Mesenchymal stem cell (in vitro differentiated cells and primary cell): ENCODE results near the gene IDNK. TPM values are rescaled to one million over a fixed set of nuclear protein-coding genes. Genes with fewer than 3 reads are reported as not detected.

Experiments used
- DNase-seq: peaks from one replicate; pipeline ENCODE4 v3.0.0-alpha.2; 2013
- H2AFZ ChIP-seq: one replicate; pipeline ENCODE4 v1.6.1; 2013; ENCODE audit warnings: low read depth, mild to moderate bottlenecking, control low read depth, inconsistent platforms, low read length, moderate library complexity
- H2AK5ac ChIP-seq: 2 replicates; pipeline ENCODE4 v1.6.1; 2013; ENCODE audit warnings: low read length, moderate library complexity, mild to moderate bottlenecking, inconsistent platforms; ENCODE audit not compliant: severe bottlenecking
- H2BK120ac ChIP-seq: one replicate; pipeline ENCODE4 v1.6.1; 2013; ENCODE audit warnings: low read depth, mild to moderate bottlenecking, inconsistent platforms, low read length, moderate library complexity
- H2BK12ac ChIP-seq, 2 experiments: one replicate each; pipeline ENCODE4 v1.6.1; 2013; ENCODE audit warnings: inconsistent platforms in 2 of 2, low read length in 2 of 2, mild to moderate bottlenecking in 2 of 2, moderate library complexity in 2 of 2, control low read depth in 1 of 2
- H2BK15ac ChIP-seq: one replicate; pipeline ENCODE4 v1.6.1; 2013; ENCODE audit warnings: mild to moderate bottlenecking, low read depth, inconsistent platforms; ENCODE audit not compliant: poor library complexity, severe bottlenecking
- H2BK5ac ChIP-seq: 2 replicates; pipeline ENCODE4 v1.6.1; 2013; ENCODE audit warnings: low read depth, mild to moderate bottlenecking, low read length, control low read depth, inconsistent platforms; ENCODE audit not compliant: poor library complexity, severe bottlenecking
- H3K14ac ChIP-seq, 2 experiments: one replicate each; pipeline ENCODE4 v1.6.1; 2013; ENCODE audit warnings: inconsistent platforms in 2 of 2, low read length in 2 of 2, control low read depth in 1 of 2, mild to moderate bottlenecking in 1 of 2, moderate library complexity in 1 of 2
- H3K18ac ChIP-seq, 2 experiments: one replicate each; pipeline ENCODE4 v1.6.1; 2013; ENCODE audit warnings: inconsistent platforms in 2 of 2, low read length in 2 of 2, control low read depth in 1 of 2, low read depth in 1 of 2, mild to moderate bottlenecking in 1 of 2
- H3K23ac ChIP-seq, 2 experiments: one replicate each; pipeline ENCODE4 v1.6.1; 2013; ENCODE audit warnings: inconsistent platforms in 2 of 2, low read length in 2 of 2, mild to moderate bottlenecking in 2 of 2, moderate library complexity in 2 of 2, control low read depth in 1 of 2
- H3K27ac ChIP-seq: 2 replicates; pipeline ENCODE4 v1.5.1; 2013; ENCODE audit warnings: mild to moderate bottlenecking, moderate library complexity, low read length, control low read depth, inconsistent platforms; ENCODE audit not compliant: poor library complexity, severe bottlenecking
- H3K27me3 ChIP-seq, 2 experiments: 2 replicates each; pipeline versions ENCODE4 v1.6.1 to v1.7.0; 2013; ENCODE audit warnings: low read length in 2 of 2, mild to moderate bottlenecking in 2 of 2, moderate library complexity in 2 of 2, control low read depth in 1 of 2, inconsistent platforms in 1 of 2; ENCODE audit not compliant: control insufficient read depth in 1 of 2, insufficient read depth in 1 of 2
- H3K36me3 ChIP-seq, 2 experiments: 2 replicates each; pipeline versions ENCODE4 v1.6.1 to v1.7.0; 2013; ENCODE audit warnings: low read length in 2 of 2, control low read depth in 1 of 2, inconsistent platforms in 1 of 2, low read depth in 1 of 2, mild to moderate bottlenecking in 1 of 2; ENCODE audit not compliant: insufficient read depth in 2 of 2, control insufficient read depth in 1 of 2
- H3K4ac ChIP-seq, 2 experiments: one replicate each; pipeline ENCODE4 v1.6.1; 2013; ENCODE audit warnings: inconsistent platforms in 2 of 2, low read length in 2 of 2, mild to moderate bottlenecking in 2 of 2, moderate library complexity in 2 of 2, control low read depth in 1 of 2, low read depth in 1 of 2
- H3K4me1 ChIP-seq: 2 replicates; pipeline ENCODE4 v1.6.1; 2013; ENCODE audit warnings: low read depth, low read length, control low read depth; ENCODE audit not compliant: control insufficient read depth, insufficient read depth
- H3K4me2 ChIP-seq: 2 replicates; pipeline ENCODE4 v1.6.1; 2013; ENCODE audit warnings: low read length, mild to moderate bottlenecking, inconsistent platforms; ENCODE audit not compliant: poor library complexity, severe bottlenecking
- H3K4me3 ChIP-seq, 2 experiments: 2 replicates each; pipeline versions ENCODE4 v1.5.1 to v1.7.0; 2013; ENCODE audit warnings: low read length in 2 of 2, mild to moderate bottlenecking in 2 of 2, control low read depth in 1 of 2, low read depth in 1 of 2; ENCODE audit not compliant: insufficient read depth in 1 of 2
- H3K79me1 ChIP-seq: replicated peaks from 2 replicates; pipeline ENCODE4 v1.6.1; 2013; ENCODE audit warnings: mild to moderate bottlenecking, control low read depth, low read length, inconsistent platforms; ENCODE audit not compliant: poor library complexity, severe bottlenecking
- H3K9ac ChIP-seq: 2 replicates; pipeline ENCODE4 v1.7.0; 2013; ENCODE audit warnings: mild to moderate bottlenecking, low read length, moderate library complexity
- H3K9me3 ChIP-seq: 2 replicates; pipeline ENCODE4 v1.7.0; 2013; ENCODE audit warnings: mild to moderate bottlenecking, low read length; ENCODE audit not compliant: control insufficient read depth
- H4K8ac ChIP-seq: one replicate; pipeline ENCODE4 v1.6.1; 2013; ENCODE audit warnings: inconsistent platforms, mild to moderate bottlenecking, low read length, moderate library complexity
- H4K91ac ChIP-seq: one replicate; pipeline ENCODE4 v1.6.1; 2013; ENCODE audit warnings: mild to moderate bottlenecking, low read length, inconsistent platforms
- WGBS: methylation state at CpG from one replicate; pipeline ENCODE4 v1.1.7; 2013; ENCODE audit warnings: mixed read lengths; 5-methylcytosine and 5-hydroxymethylcytosine counted together
- polyA plus RNA-seq, 2 experiments: library from polyadenylated mRNA; stranded (reverse); fragments of 200-250 nt; gene quantifications; one replicate each; pipeline ENCODE4 v1.2.3, GENCODE V29; 2013

The IDNK gene
- 2.4 TPM for polyA plus RNA-seq (2013, experiment 1 of 2)
- 2.6 TPM for polyA plus RNA-seq (2013, experiment 2 of 2)

GRCh38 chr9:83622939-83623678 lies at the start of gene IDNK:
TSS of gene IDNK (plus strand) at chr9:83623143. CDS start at chr9:83623172, 29 bp downstream.
- Histone ChIP-seq H2BK15ac (peak within 1 kb of the TSS; percentile 78), H2BK12ac (no peak within 1 kb of the TSS), H3K9me3 (no peaks in the 10 kb centered on the region)

GRCh38 chr9:83574482-83574881 lies 48.5 kb upstream of the IDNK start:
- no peak overlapping the region for H3K18ac ChIP-seq
- H4K91ac ChIP-seq, result no peak overlapping the region
- no peaks in the 10 kb centered on the region for H3K4me1 ChIP-seq
- no peak overlapping the region for H3K4ac ChIP-seq
- no peak overlapping the region for H2BK12ac ChIP-seq
- no peak overlapping the region for H2AFZ ChIP-seq
- no peak overlapping the region for H3K27ac ChIP-seq
- H3K14ac ChIP-seq, result no peak overlapping the region
- no peak overlapping the region for H3K23ac ChIP-seq
- no peak overlapping the region for H3K4me2 ChIP-seq
- DNase-seq, result no peak
- H2BK120ac ChIP-seq, result no peak overlapping the region
- no peak overlapping the region for H4K8ac ChIP-seq
- H3K9me3 ChIP-seq, result peaks cover 14% of the 10 kb centered on the region
- H3K4me3 ChIP-seq, result no peak overlapping the region
- H2BK15ac ChIP-seq, result no peak overlapping the region
- no peak overlapping the region for H2AK5ac ChIP-seq
- H3K27me3 ChIP-seq, result no peaks in the 10 kb centered on the region
- no peaks in the 10 kb centered on the region for H3K79me1 ChIP-seq
- H2BK5ac ChIP-seq, result no peak overlapping the region
- WGBS, result no CpG with 5 or more reads among the region's 1 CpG
- no peaks in the 10 kb centered on the region for H3K36me3 ChIP-seq
- H3K9ac ChIP-seq, result no peak overlapping the region

More at GRCh38 chr9:83622939-83623678, at the start of gene IDNK:
- H3K4ac ChIP-seq, result peak within 1 kb of the TSS; percentile 24 to 61
- 1% methylated on average over 53 of the region's 79 CpGs for WGBS
- H3K4me3 ChIP-seq, result peak within 1 kb of the TSS; percentile 72 to 85
- peak within 1 kb of the TSS; percentile 40 for H2BK120ac ChIP-seq
- H4K91ac ChIP-seq, result peak within 1 kb of the TSS; percentile 27
- H3K4me1 ChIP-seq, result peaks cover 2% of the 10 kb centered on the region
- H3K4me2 ChIP-seq, result peak within 1 kb of the TSS; percentile 63
- peak within 1 kb of the TSS; percentile 90 for H4K8ac ChIP-seq
- H3K27me3 ChIP-seq, result peaks cover 0 to 5% of the 10 kb centered on the region in 2 experiments
- H2AK5ac ChIP-seq, result no peak within 1 kb of the TSS
- H3K23ac ChIP-seq, result no peak within 1 kb of the TSS
- H3K79me1 ChIP-seq, result peaks cover 1% of the 10 kb centered on the region
- H3K27ac ChIP-seq, result no peak within 1 kb of the TSS
- DNase-seq, result peak; percentile 62
- H3K9ac ChIP-seq, result peak within 1 kb of the TSS; percentile 89
- peaks cover 8 to 15% of the 10 kb centered on the region in 2 experiments for H3K36me3 ChIP-seq
- peak within 1 kb of the TSS; percentile 81 for H2AFZ ChIP-seq
- peak within 1 kb of the TSS; percentile 21 for H2BK5ac ChIP-seq
- H3K18ac ChIP-seq, result peak within 1 kb of the TSS in 1 of 2 experiments; percentile 84
- peak within 1 kb of the TSS in 1 of 2 experiments; percentile 19 for H3K14ac ChIP-seq

- Histone ChIP-seq H3K9ac (no peak overlapping the region), H3K27ac (no peak overlapping the region), H3K79me1 (no peaks in the 10 kb centered on the region), H4K8ac (no peak overlapping the region), H2BK12ac (no peak overlapping the region), H3K14ac (no peak overlapping the region), H3K23ac (no peak overlapping the region), H3K36me3 (no peaks in the 10 kb centered on the region), H3K18ac (no peak overlapping the region), H4K91ac (no peak overlapping the region), H3K4ac (no peak overlapping the region), H3K4me1 (no peaks in the 10 kb centered on the region), H2BK15ac (no peak overlapping the region), H2BK120ac (no peak overlapping the region), H3K4me2 (no peak overlapping the region), H3K27me3 (no peaks in the 10 kb centered on the region), H2AK5ac (no peak overlapping the region), H2AFZ (no peak overlapping the region), H2BK5ac (no peak overlapping the region), H3K4me3 (no peak overlapping the region), H3K9me3 (peaks cover 18% of the 10 kb centered on the region)
- WGBS, result no CpG with 5 or more reads among the region's 1 CpG
- DNase-seq, result no peak
These were observed 40.9 kb upstream of the IDNK start for GRCh38 chr9:83582029-83582428.

GRCh38 chr9:83583151-83584014 lies 39.6 kb upstream of the IDNK start:
- Histone ChIP-seq H2BK12ac (no peak overlapping the region), H3K4me1 (no peaks in the 10 kb centered on the region), H2BK15ac (no peak overlapping the region), H2AFZ (no peak overlapping the region), H3K27ac (no peak overlapping the region), H3K9ac (no peak overlapping the region), H3K18ac (no peak overlapping the region), H3K79me1 (no peaks in the 10 kb centered on the region), H3K23ac (no peak overlapping the region), H3K4me3 (no peak overlapping the region), H3K14ac (no peak overlapping the region), H3K4ac (no peak overlapping the region), H2BK120ac (no peak overlapping the region), H3K27me3 (no peaks in the 10 kb centered on the region), H2AK5ac (no peak overlapping the region), H2BK5ac (no peak overlapping the region), H3K4me2 (no peak overlapping the region), H3K9me3 (peaks cover 12% of the 10 kb centered on the region), H4K91ac (no peak overlapping the region), H4K8ac (no peak overlapping the region), H3K36me3 (no peaks in the 10 kb centered on the region)
- WGBS, result 71% methylated on average over 6 of the region's 6 CpGs
- peak; percentile 61 for DNase-seq
